Neural cell (in vitro differentiated cells): ENCODE data around the gene MRPL22.

Experiments
- EP300 ChIP-seq: fragments of 450-650 bp; conservative IDR thresholded peaks from 2 replicates; pipeline ENCODE4 v1.6.1; 2014; ENCODE audit warnings: antibody characterized with exemption, mild to moderate bottlenecking, moderate library complexity; ENCODE audit not compliant: poor library complexity, severe bottlenecking
- EZH2 ChIP-seq: fragments of 200-600, 300-800 bp; shearing (Covaris generic), sonication (generic); IDR thresholded peaks from 2 replicates; pipeline ENCODE4 v1.6.1; 2014; ENCODE audit warnings: antibody characterized with exemption, low read length, borderline replicate concordance, mild to moderate bottlenecking; ENCODE audit not compliant: insufficient read depth, poor library complexity, severe bottlenecking
- TF ChIP-seq, protein P1 (sequence below): fragments of 450-650 bp; IDR thresholded peaks from 2 replicates; pipeline ENCODE4 v1.5.1; 2014; ENCODE audit warnings: antibody characterized with exemption, mild to moderate bottlenecking, moderate library complexity; ENCODE audit not compliant: poor library complexity, severe bottlenecking
- TF ChIP-seq, protein P2 (sequence below): IDR thresholded peaks from 2 replicates; pipeline ENCODE4 v1.6.1; 2012; ENCODE audit warnings: borderline replicate concordance

DNA sequence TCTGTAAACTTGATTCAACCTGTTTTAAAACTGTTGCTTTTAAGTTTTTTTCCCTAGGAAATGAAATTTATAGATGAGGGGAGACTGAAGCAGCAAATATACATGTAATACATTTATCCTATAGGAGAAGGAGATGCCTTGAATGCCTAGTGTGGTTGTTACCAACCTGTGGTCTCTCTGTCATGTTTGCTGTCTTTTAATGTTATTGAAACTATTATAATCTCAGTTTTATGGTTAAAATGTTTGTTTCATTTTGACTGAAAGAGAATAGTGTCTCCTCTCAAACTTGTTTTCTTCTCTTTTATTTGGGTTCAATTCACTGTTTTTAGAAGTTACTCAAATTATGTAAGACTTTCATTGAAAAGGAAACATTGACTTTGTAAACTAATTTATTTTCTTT, 15.8 kb downstream of the MRPL22 start:
- TF ChIP-seq, protein P1, sequence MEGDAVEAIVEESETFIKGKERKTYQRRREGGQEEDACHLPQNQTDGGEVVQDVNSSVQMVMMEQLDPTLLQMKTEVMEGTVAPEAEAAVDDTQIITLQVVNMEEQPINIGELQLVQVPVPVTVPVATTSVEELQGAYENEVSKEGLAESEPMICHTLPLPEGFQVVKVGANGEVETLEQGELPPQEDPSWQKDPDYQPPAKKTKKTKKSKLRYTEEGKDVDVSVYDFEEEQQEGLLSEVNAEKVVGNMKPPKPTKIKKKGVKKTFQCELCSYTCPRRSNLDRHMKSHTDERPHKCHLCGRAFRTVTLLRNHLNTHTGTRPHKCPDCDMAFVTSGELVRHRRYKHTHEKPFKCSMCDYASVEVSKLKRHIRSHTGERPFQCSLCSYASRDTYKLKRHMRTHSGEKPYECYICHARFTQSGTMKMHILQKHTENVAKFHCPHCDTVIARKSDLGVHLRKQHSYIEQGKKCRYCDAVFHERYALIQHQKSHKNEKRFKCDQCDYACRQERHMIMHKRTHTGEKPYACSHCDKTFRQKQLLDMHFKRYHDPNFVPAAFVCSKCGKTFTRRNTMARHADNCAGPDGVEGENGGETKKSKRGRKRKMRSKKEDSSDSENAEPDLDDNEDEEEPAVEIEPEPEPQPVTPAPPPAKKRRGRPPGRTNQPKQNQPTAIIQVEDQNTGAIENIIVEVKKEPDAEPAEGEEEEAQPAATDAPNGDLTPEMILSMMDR: no peak
- TF ChIP-seq EP300: no peak
- TF ChIP-seq, protein P2, sequence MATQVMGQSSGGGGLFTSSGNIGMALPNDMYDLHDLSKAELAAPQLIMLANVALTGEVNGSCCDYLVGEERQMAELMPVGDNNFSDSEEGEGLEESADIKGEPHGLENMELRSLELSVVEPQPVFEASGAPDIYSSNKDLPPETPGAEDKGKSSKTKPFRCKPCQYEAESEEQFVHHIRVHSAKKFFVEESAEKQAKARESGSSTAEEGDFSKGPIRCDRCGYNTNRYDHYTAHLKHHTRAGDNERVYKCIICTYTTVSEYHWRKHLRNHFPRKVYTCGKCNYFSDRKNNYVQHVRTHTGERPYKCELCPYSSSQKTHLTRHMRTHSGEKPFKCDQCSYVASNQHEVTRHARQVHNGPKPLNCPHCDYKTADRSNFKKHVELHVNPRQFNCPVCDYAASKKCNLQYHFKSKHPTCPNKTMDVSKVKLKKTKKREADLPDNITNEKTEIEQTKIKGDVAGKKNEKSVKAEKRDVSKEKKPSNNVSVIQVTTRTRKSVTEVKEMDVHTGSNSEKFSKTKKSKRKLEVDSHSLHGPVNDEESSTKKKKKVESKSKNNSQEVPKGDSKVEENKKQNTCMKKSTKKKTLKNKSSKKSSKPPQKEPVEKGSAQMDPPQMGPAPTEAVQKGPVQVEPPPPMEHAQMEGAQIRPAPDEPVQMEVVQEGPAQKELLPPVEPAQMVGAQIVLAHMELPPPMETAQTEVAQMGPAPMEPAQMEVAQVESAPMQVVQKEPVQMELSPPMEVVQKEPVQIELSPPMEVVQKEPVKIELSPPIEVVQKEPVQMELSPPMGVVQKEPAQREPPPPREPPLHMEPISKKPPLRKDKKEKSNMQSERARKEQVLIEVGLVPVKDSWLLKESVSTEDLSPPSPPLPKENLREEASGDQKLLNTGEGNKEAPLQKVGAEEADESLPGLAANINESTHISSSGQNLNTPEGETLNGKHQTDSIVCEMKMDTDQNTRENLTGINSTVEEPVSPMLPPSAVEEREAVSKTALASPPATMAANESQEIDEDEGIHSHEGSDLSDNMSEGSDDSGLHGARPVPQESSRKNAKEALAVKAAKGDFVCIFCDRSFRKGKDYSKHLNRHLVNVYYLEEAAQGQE: no peak
- no peak for TF ChIP-seq EZH2
